Cardiac muscle cell (in vitro differentiated cells and primary cell): ENCODE data around the gene SHISAL1. TPM values are rescaled to one million over a fixed set of nuclear protein-coding genes. Genes with fewer than 3 reads are reported as not detected.

Source experiments
- DNase-seq, 2 donors: peaks; one replicate each; pipeline versions ENCODE4 v3.0.0 to v3.0.0-alpha.2; 2010 to 2017; ENCODE audit warnings: low read depth in 1 of 2, low spot score in 1 of 2
- H3K27ac ChIP-seq: fragments of 200-600 bp; sonication (generic); 2 replicates; pipeline ENCODE4 v1.5.1; 2016
- H3K27me3 ChIP-seq: fragments of 200-600 bp; sonication (generic); 2 replicates; pipeline ENCODE4 v1.6.0; 2016; ENCODE audit warnings: control low read depth
- H3K36me3 ChIP-seq: fragments of 200-600 bp; sonication (generic); 2 replicates; pipeline ENCODE4 v1.5.1; 2016; ENCODE audit warnings: control low read depth
- H3K4me1 ChIP-seq: fragments of 200-600 bp; sonication (generic); 2 replicates; pipeline ENCODE4 v1.8.1; 2017; ENCODE audit warnings: low read depth, mild to moderate bottlenecking, mixed run types
- H3K4me3 ChIP-seq: fragments of 200-600 bp; sonication (generic); 2 replicates; pipeline ENCODE4 v1.5.1; 2016; ENCODE audit warnings: mild to moderate bottlenecking
- H3K9me3 ChIP-seq: fragments of 200-600 bp; sonication (generic); 2 replicates; pipeline ENCODE4 v1.5.1; 2017; ENCODE audit warnings: low read depth, mild to moderate bottlenecking, control low read depth
- CTCF ChIP-seq: IDR thresholded peaks from 2 replicates; pipeline ENCODE4 v1.5.1; 2012; ENCODE audit warnings: low read depth, mild to moderate bottlenecking, low read length
- polyA plus RNA-seq: library from polyadenylated mRNA; unstranded; fragments of >200 nt; fragmentation: Nextera tagmentation; extraction: Ambion mirVana; gene quantifications from 2 replicates; pipeline ENCODE4 v1.2.1, GENCODE V29; 2016
- total RNA-seq: library from RNA; depleted of rRNA; stranded (reverse); fragments of >200 nt; gene quantifications from 2 replicates; pipeline ENCODE4 v1.2.3, GENCODE V29; 2016

Gene SHISAL1
- 2.5 and 2.8 TPM in 2 replicates for total RNA-seq
- polyA plus RNA-seq = 0.40 and 0.80 TPM in 2 replicates

GRCh38 chr22:44312766-44313165 is at the start of gene SHISAL1:
SHISAL1 (minus strand) TSS chr22:44312951; CDS start chr22:44300945, 12,006 bp downstream.
- no peak for TF ChIP-seq CTCF
- no peaks in the 10 kb centered on the region for H3K36me3 ChIP-seq
- no peak within 1 kb of the TSS for H3K27ac ChIP-seq
- H3K27me3 ChIP-seq = no peaks in the 10 kb centered on the region
- peaks cover 3% of the 10 kb centered on the region for H3K4me1 ChIP-seq
- H3K4me3 ChIP-seq = no peak within 1 kb of the TSS
- DNase-seq = peak in 1 of 2 donors; percentile 54
- H3K9me3 ChIP-seq = no peaks in the 10 kb centered on the region

- H3K9me3 ChIP-seq = no peaks in the 10 kb centered on the region
- no peak for TF ChIP-seq CTCF
- H3K4me1 ChIP-seq = peaks cover 6% of the 10 kb centered on the region
- no peak for DNase-seq
- no peaks in the 10 kb centered on the region for H3K27me3 ChIP-seq
- no peak overlapping the region for H3K4me3 ChIP-seq
- no peak overlapping the region for H3K27ac ChIP-seq
- H3K36me3 ChIP-seq = no peaks in the 10 kb centered on the region
Measured at GRCh38 chr22:44361391-44362126, 48.8 kb upstream of the SHISAL1 start.

GRCh38 chr22:44360668-44361381 is 48.1 kb upstream of the SHISAL1 start:
- Histone ChIP-seq H3K9me3 (no peaks in the 10 kb centered on the region), H3K4me3 (no peak overlapping the region), H3K27me3 (no peaks in the 10 kb centered on the region), H3K27ac (no peak overlapping the region), H3K4me1 (peaks cover 6% of the 10 kb centered on the region), H3K36me3 (no peaks in the 10 kb centered on the region)
- peak; percentile 46 for TF ChIP-seq CTCF
- peak in 1 of 2 donors; percentile 81 for DNase-seq

- no peaks in the 10 kb centered on the region for H3K36me3 ChIP-seq
- no peak overlapping the region for H3K27ac ChIP-seq
- no peak for DNase-seq
- peaks cover 6% of the 10 kb centered on the region for H3K4me1 ChIP-seq
- H3K4me3 ChIP-seq = no peak overlapping the region
- no peak for TF ChIP-seq CTCF
- H3K9me3 ChIP-seq = no peaks in the 10 kb centered on the region
- H3K27me3 ChIP-seq = no peaks in the 10 kb centered on the region
Measured at GRCh38 chr22:44360306-44360667, 47.5 kb upstream of the SHISAL1 start.

GRCh38 chr22:44359496-44360110 is 46.9 kb upstream of the SHISAL1 start:
- H3K27me3 ChIP-seq = no peaks in the 10 kb centered on the region
- no peaks in the 10 kb centered on the region for H3K9me3 ChIP-seq
- no peak for DNase-seq
- H3K27ac ChIP-seq = no peak overlapping the region
- H3K36me3 ChIP-seq = no peaks in the 10 kb centered on the region
- no peak for TF ChIP-seq CTCF
- peaks cover 6% of the 10 kb centered on the region for H3K4me1 ChIP-seq
- H3K4me3 ChIP-seq = no peak overlapping the region
